H1 (cell line): ENCODE data around the gene RSAD2. TPM values are rescaled to one million over a fixed set of nuclear protein-coding genes. Genes with fewer than 3 reads are reported as not detected.

Source experiments
- CTCF ChIA-PET: fragments of 300-600 bp; sonication (Branson Sonifier 250); formaldehyde crosslinking; loops from one replicate; lab custom pipeline; 2021; ENCODE audit not compliant: partially characterized antibody; lab: Charles Lee
- POLR2A ChIA-PET: fragments of 300-600 bp; sonication (Branson Sonifier 250); formaldehyde crosslinking; loops from one replicate; lab custom pipeline; 2021; ENCODE audit warnings: inconsistent platforms; ENCODE audit not compliant: partially characterized antibody; lab: Charles Lee
- DNase-seq, 2 experiments: peaks; one replicate each; pipeline versions ENCODE4 v3.0.0 to v3.0.0-alpha.2; 2010 to 2022; ENCODE audit warnings: low spot score in 2 of 2, low read depth in 1 of 2, mixed read lengths in 1 of 2
- FAIRE-seq: peaks from 2 replicates; lab custom pipeline; 2011; peaks lifted over from hg19 to GRCh38; lab: Jason Lieb, UNC
- H2AFZ ChIP-seq: 2 replicates; pipeline ENCODE4 v1.8.1; 2012; ENCODE audit warnings: low read length, inconsistent platforms
- H2AK5ac ChIP-seq: 2 replicates; pipeline ENCODE4 v1.6.1; 2013; ENCODE audit warnings: low read depth, low read length
- H2BK120ac ChIP-seq: replicated peaks from 2 replicates; pipeline ENCODE3; 2013; ENCODE audit warnings: low read depth, low read length, inconsistent platforms
- H2BK12ac ChIP-seq: 2 replicates; pipeline ENCODE4 v1.6.1; 2013; ENCODE audit warnings: low read depth, low read length
- H2BK15ac ChIP-seq: 2 replicates; pipeline ENCODE4 v1.6.1; 2013; ENCODE audit warnings: low read length
- H2BK20ac ChIP-seq: 2 replicates; pipeline ENCODE4 v1.6.1; 2013; ENCODE audit warnings: low read length
- H2BK5ac ChIP-seq: 2 replicates; pipeline ENCODE4 v1.6.1; 2013; ENCODE audit warnings: low read depth, low read length
- H3K14ac ChIP-seq: 2 replicates; pipeline ENCODE4 v1.6.1; 2013; ENCODE audit warnings: inconsistent platforms; ENCODE audit not compliant: insufficient read length
- H3K18ac ChIP-seq: 2 replicates; pipeline ENCODE4 v1.6.1; 2013; ENCODE audit warnings: low read length; ENCODE audit errors: extremely low read depth
- H3K23ac ChIP-seq: 2 replicates; pipeline ENCODE4 v1.6.1; 2013; ENCODE audit warnings: inconsistent platforms; ENCODE audit not compliant: insufficient read length
- H3K23me2 ChIP-seq: 2 replicates; pipeline ENCODE4 v1.6.1; 2013; ENCODE audit warnings: low read depth, low read length
- H3K27ac ChIP-seq: 2 replicates; pipeline ENCODE4 v1.6.1; 2011; ENCODE audit warnings: low read depth, low read length, inconsistent platforms
- H3K27me3 ChIP-seq, 4 experiments: replicated peaks in 1 of 4; 1 replicate in 1 of 4; 2 replicates in 3 of 4; pipeline versions ENCODE4 v1.6.1 to v1.8.1; 2011 to 2013; ENCODE audit warnings: low read length in 3 of 4, mild to moderate bottlenecking in 3 of 4, inconsistent platforms in 2 of 4, mixed read lengths in 2 of 4, moderate library complexity in 1 of 4; ENCODE audit not compliant: control insufficient read depth in 3 of 4, insufficient read depth in 3 of 4; ENCODE audit errors: extremely low read depth in 1 of 4
- H3K36me3 ChIP-seq, 4 experiments: 2 replicates each; pipeline versions ENCODE4 v1.6.1 to v1.8.1; 2011 to 2013; ENCODE audit warnings: mild to moderate bottlenecking in 4 of 4, low read length in 3 of 4, moderate library complexity in 2 of 4, control low read depth in 1 of 4, inconsistent platforms in 1 of 4; ENCODE audit not compliant: insufficient read depth in 4 of 4, control insufficient read depth in 2 of 4
- H3K4ac ChIP-seq: replicated peaks from 2 replicates; pipeline ENCODE3; 2013; ENCODE audit warnings: low read length, low read depth, mixed read lengths, inconsistent platforms; ENCODE audit not compliant: insufficient read length
- H3K4me1 ChIP-seq, 4 experiments: replicated peaks in 1 of 4; 1 replicate in 1 of 4; 2 replicates in 3 of 4; pipeline versions ENCODE4 v1.6.1 to v1.8.1; 2011 to 2013; ENCODE audit warnings: low read length in 3 of 4, inconsistent platforms in 2 of 4, mixed read lengths in 1 of 4; ENCODE audit not compliant: insufficient read depth in 4 of 4, control insufficient read depth in 3 of 4
- H3K4me2 ChIP-seq, 2 experiments: 2 replicates each; pipeline versions ENCODE4 v1.6.1 to v1.8.1; 2011 to 2013; ENCODE audit warnings: low read depth in 2 of 2, low read length in 2 of 2, control low read depth in 1 of 2, inconsistent platforms in 1 of 2, mild to moderate bottlenecking in 1 of 2; ENCODE audit not compliant: insufficient read depth in 1 of 2
- H3K4me3 ChIP-seq, 4 experiments: fragments of 200-600, 300-600 bp in 1 of 4; sonication (generic), shearing (Covaris generic), sonication (Bioruptor Twin) in 1 of 4; 2 replicates each; pipeline versions ENCODE4 v1.5.1 to v1.8.1; 2011 to 2016; ENCODE audit warnings: low read length in 4 of 4, low read depth in 3 of 4, control low read depth in 2 of 4, inconsistent platforms in 2 of 4, mild to moderate bottlenecking in 2 of 4, mixed read lengths in 1 of 4, moderate library complexity in 1 of 4; ENCODE audit not compliant: insufficient read depth in 2 of 4; ENCODE audit errors: extremely low read depth in 1 of 4
- H3K56ac ChIP-seq: replicated peaks from 2 replicates; pipeline ENCODE3; 2013; ENCODE audit warnings: low read depth, mild to moderate bottlenecking, mixed read lengths, low read length, inconsistent platforms; ENCODE audit not compliant: insufficient read length
- H3K79me1 ChIP-seq: 2 replicates; pipeline ENCODE4 v1.6.1; 2013; ENCODE audit warnings: low read depth, low read length, control low read depth
- H3K79me2 ChIP-seq, 2 experiments: 2 replicates each; pipeline versions ENCODE4 v1.6.1 to v1.8.1; 2012 to 2013; ENCODE audit warnings: low read length in 2 of 2, mild to moderate bottlenecking in 2 of 2, inconsistent platforms in 1 of 2; ENCODE audit not compliant: insufficient read depth in 2 of 2, control insufficient read depth in 1 of 2
- H3K9ac ChIP-seq, 4 experiments: replicated peaks in 1 of 4; 1 replicate in 1 of 4; 2 replicates in 3 of 4; pipeline versions ENCODE4 v1.6.1 to v1.8.1; 2011 to 2013; ENCODE audit warnings: low read depth in 3 of 4, low read length in 3 of 4, control low read depth in 2 of 4, mild to moderate bottlenecking in 2 of 4, moderate library complexity in 2 of 4, inconsistent platforms in 1 of 4; ENCODE audit errors: extremely low read depth in 1 of 4
- H3K9me3 ChIP-seq, 2 experiments: 2 replicates each; pipeline versions ENCODE4 v1.6.1 to v1.8.1; 2012 to 2013; ENCODE audit warnings: mild to moderate bottlenecking in 2 of 2, moderate library complexity in 2 of 2, control low read depth in 1 of 2, inconsistent platforms in 1 of 2, low read depth in 1 of 2, low read length in 1 of 2, mixed read lengths in 1 of 2; ENCODE audit not compliant: insufficient read depth in 2 of 2
- H4K20me1 ChIP-seq, 2 experiments: replicated peaks in 1 of 2; 2 replicates each; pipeline versions ENCODE3 to v1.8.1; 2011 to 2013; ENCODE audit warnings: inconsistent platforms in 2 of 2, low read length in 2 of 2, mild to moderate bottlenecking in 1 of 2; ENCODE audit not compliant: insufficient read depth in 2 of 2, control insufficient read depth in 1 of 2
- H4K5ac ChIP-seq: 2 replicates; pipeline ENCODE4 v1.6.1; 2013; ENCODE audit warnings: low read length, low read depth, mixed read lengths, inconsistent platforms; ENCODE audit not compliant: insufficient read length
- H4K8ac ChIP-seq: 2 replicates; pipeline ENCODE4 v1.8.0; 2013; ENCODE audit warnings: mild to moderate bottlenecking, moderate library complexity, low read length, inconsistent platforms; ENCODE audit not compliant: insufficient read depth; ENCODE audit errors: extremely low read depth
- H4K91ac ChIP-seq: replicated peaks from 2 replicates; pipeline ENCODE3; 2013; ENCODE audit warnings: low read length, mixed read lengths, inconsistent platforms; ENCODE audit not compliant: insufficient read length
- CEBPB ChIP-seq: IDR thresholded peaks from 2 replicates; pipeline ENCODE4 v1.6.1; 2012; ENCODE audit warnings: low read depth, low read length
- HDAC2 ChIP-seq, 2 experiments: fragments of 300-600 bp in 1 of 2; sonication (generic) in 1 of 2; IDR thresholded peaks; 2 replicates each; pipeline ENCODE4 v1.6.1; 2011 to 2012; ENCODE audit warnings: low read depth in 2 of 2, low read length in 2 of 2, mild to moderate bottlenecking in 2 of 2, moderate library complexity in 2 of 2, borderline replicate concordance in 1 of 2, inconsistent platforms in 1 of 2
- RFX5 ChIP-seq: IDR thresholded peaks from 2 replicates; pipeline ENCODE4 v1.6.1; 2011; ENCODE audit warnings: low read depth, low read length, improper control_type of control experiment, borderline replicate concordance
- WGBS, 2 experiments: shearing (Covaris generic) in 1 of 2; methylation state at CpG; one replicate each; pipeline versions ENCODE4 v1.1.6 to v1.1.7; 2013 to 2015; ENCODE audit warnings: low lambda C conversion rate in 2 of 2, mixed read lengths in 2 of 2, inconsistent platforms in 1 of 2, low coverage in 1 of 2, missing lambda C conversion rate in 1 of 2; ENCODE audit not compliant: insufficient replicate concordance in 2 of 2, insufficient coverage in 1 of 2, insufficient read length in 1 of 2; ENCODE audit errors: extremely low coverage in 1 of 2, missing lambda C conversion rate in 1 of 2; 5-methylcytosine and 5-hydroxymethylcytosine counted together
- polyA plus RNA-seq, 7 experiments: library from polyadenylated mRNA; depleted of rRNA in 3 of 7; stranded (reverse) in 5 of 7; unstranded in 2 of 7; fragments of >200 nt in 5 of 7; fragments of 200-250 nt in 2 of 7; gene quantifications; 1 replicate in 5 of 7; 2 replicates in 1 of 7; 4 replicates in 1 of 7; pipeline versions ENCODE4 v1.2.1 to v1.2.3, GENCODE V29; 2011 to 2013; ENCODE audit warnings: missing spikeins in 2 of 7, mixed read lengths in 2 of 7
- total RNA-seq: library from RNA; stranded (reverse); fragmentation: NEBNext Ultra II Directional; extraction: Animal tissue kit (Norgen Biotek cat#: 25700); gene quantifications from 2 replicates; pipeline ENCODE4 v1.2.1, GENCODE V29; 2021

RSAD2 gene
- total and polyA plus RNA-seq, 2 of the 8 experiments (the other 6 are each of a cell fraction or from before 2014, with no cell fraction given), result not detected

GRCh38 chr2:6872394-6872793 lies 5.2 kb upstream of the RSAD2 start:
- H3K4me2 ChIP-seq, result no peak overlapping the region
- no peak for FAIRE-seq
- H4K5ac ChIP-seq, result no peak overlapping the region
- H3K27me3 ChIP-seq, result peaks cover 0 to 2% (median 0%) of the 10 kb centered on the region in 4 experiments; a peak in 2 of 7 replicates
- no peaks in the 10 kb centered on the region for H3K79me1 ChIP-seq
- no peaks in the 10 kb centered on the region for H4K20me1 ChIP-seq
- no peak overlapping the region for H2BK5ac ChIP-seq
- H3K23ac ChIP-seq, result no peak overlapping the region
- H3K23me2 ChIP-seq, result no peaks in the 10 kb centered on the region
- POLR2A ChIA-PET, result no interaction called here
- H3K4me3 ChIP-seq, result no peak overlapping the region
- no peak overlapping the region for H3K56ac ChIP-seq
- no peak overlapping the region for H2BK20ac ChIP-seq
- H4K91ac ChIP-seq, result no peak overlapping the region
- no peaks in the 10 kb centered on the region for H3K79me2 ChIP-seq
- no peak overlapping the region for H2BK15ac ChIP-seq
- no peak overlapping the region for H3K4ac ChIP-seq
- 85% methylated on average over 2 of the region's 2 CpGs; no CpG with 5 or more reads in 1 of the 2 experiments for WGBS, 2 experiments
- peaks cover 3 to 5% of the 10 kb centered on the region in 2 experiments; a peak in 1 of 4 replicates for H3K9me3 ChIP-seq
- no peaks in the 10 kb centered on the region for H3K36me3 ChIP-seq
- H2AK5ac ChIP-seq, result no peak overlapping the region
- CTCF ChIA-PET, result no interaction called here
- no peak overlapping the region for H3K18ac ChIP-seq
- no peak overlapping the region for H2BK12ac ChIP-seq
- H3K14ac ChIP-seq, result no peak overlapping the region
- no peak overlapping the region for H3K9ac ChIP-seq
- H4K8ac ChIP-seq, result no peak overlapping the region
- H2AFZ ChIP-seq, result no peak overlapping the region
- no peak for DNase-seq
- no peaks in the 10 kb centered on the region for H3K4me1 ChIP-seq
- H3K27ac ChIP-seq, result no peak overlapping the region
- no peak overlapping the region for H2BK120ac ChIP-seq
- TF ChIP-seq CEBPB (no peak), HDAC2 (IDR thresholded peaks at IDR 0.05; ENCODE audit: borderline replicate concordance in 1 of 2, low read depth in 2 of 2, low read length in 2 of 2) (no peak), RFX5 (no peak)
